ENCODE data around the gene KRTAP1-5. TPM values are rescaled to one million over a fixed set of nuclear protein-coding genes. Genes with fewer than 3 reads are reported as not detected.

Gene KRTAP1-5
- total and polyA plus RNA-seq, 2 donors (not counting 3 experiments of a cell fraction or from before 2014, with no cell fraction given), result not detected

- Histone ChIP-seq H3K4me3 (replicated peaks in 1 of 3; ENCODE audit: insufficient read depth in 1 of 3, low read depth in 1 of 3, low read length in 3 of 3) (no peak within 1 kb of the TSS), H3K4me2 (ENCODE audit: insufficient read depth, low read length) (no peak within 1 kb of the TSS), H3K9me1 (replicated peaks; ENCODE audit: control insufficient read depth, extremely low read depth, insufficient read depth, low read length) (no peaks in the 10 kb centered on the region), H3K9me3 (replicated peaks; ENCODE audit: control insufficient read depth, insufficient read depth, low read length) (no peaks in the 10 kb centered on the region), H3K36me3 (ENCODE audit: control insufficient read depth in 2 of 2, extremely low read depth in 1 of 2, insufficient read depth in 2 of 2, low read length in 2 of 2) (no peaks in the 10 kb centered on the region), H3K4me1 (ENCODE audit: control insufficient read depth, extremely low read depth, insufficient read depth, low read length) (no peaks in the 10 kb centered on the region), H3K9ac (replicated peaks; ENCODE audit: extremely low read depth, insufficient read depth, low read length) (no peak within 1 kb of the TSS), H3K27ac (ENCODE audit: insufficient read depth, low read depth, low read length) (no peak within 1 kb of the TSS), H3K27me3 (ENCODE audit: control insufficient read depth in 2 of 2, insufficient read depth in 2 of 2, low read length in 2 of 2) (peaks cover 0 to 4% of the 10 kb centered on the region in 2 experiments), H2AFZ (ENCODE audit: low read depth, low read length) (no peak within 1 kb of the TSS), H3K79me2 (ENCODE audit: control insufficient read depth, insufficient read depth, low read length) (no peaks in the 10 kb centered on the region), H4K20me1 (replicated peaks; ENCODE audit: control insufficient read depth, extremely low read depth, insufficient read depth, low read length) (no peaks in the 10 kb centered on the region)
- DNase-seq (ENCODE audit: low read depth, low spot score) (no peak), FAIRE-seq (no peak)
- ChIA-PET CTCF (no interaction called here), POLR2A (no interaction called here)
- no TSS peak for BruUV-seq (replicated peaks)
- intact Hi-C loops (cut with micrococcal nuclease) (no loop called here), dilution Hi-C loops (cut with MboI; ENCODE audit: extremely low pct_ligation_motif_present, low sequenced_read_pairs) (no loop called here)
- TF ChIP-seq FOS (IDR thresholded peaks at IDR 0.05; ENCODE audit: borderline replicate concordance, insufficient read depth, low read length) (no peak), POLR2A (IDR thresholded peaks at IDR 0.05; ENCODE audit: low read depth, low read length) (no peak), MYC (IDR thresholded peaks at IDR 0.05; ENCODE audit: low read depth, low read length) (no peak), MAX (IDR thresholded peaks at IDR 0.05; ENCODE audit: insufficient read depth, insufficient read length) (no peak), POLR2AphosphoS5 (IDR thresholded peaks at IDR 0.05; ENCODE audit: insufficient read depth, low read depth, low read length) (no peak), GATA2 (IDR thresholded peaks at IDR 0.05; ENCODE audit: insufficient read depth, insufficient read length, low read depth, low read length) (no peak), CTCF (IDR thresholded peaks at IDR 0.05; ENCODE audit: extremely low read depth in 1 of 2, insufficient read depth in 1 of 2, low read depth in 1 of 2, low read length in 2 of 2) (no peak), JUN (IDR thresholded peaks at IDR 0.05; ENCODE audit: borderline replicate concordance, insufficient read depth, insufficient read length, low read depth) (no peak), EZH2 (IDR thresholded peaks at IDR 0.05; ENCODE audit: borderline replicate concordance, low read depth, low read length, severe bottlenecking) (no peak)
Observed at GRCh38 chr17:40984226-40984625, 42.8 kb downstream of the KRTAP1-5 start, which contains the start of gene KRT40. Gene KRT40, minus strand, starts transcription at chr17:40984326. Its CDS starts 53 bp downstream, at chr17:40984273.

Measured in endothelial cell of umbilical vein (primary cell).